K562 (cell line): ENCODE measurements around the gene DNAJB2. TPM values are rescaled to one million over a fixed set of nuclear protein-coding genes. Genes with fewer than 3 reads are reported as not detected.

Source experiments
- ATF3 ChIP-seq, 2 experiments: fragments of 450-650 bp in 1 of 2; sonication (generic) in 1 of 2; formaldehyde crosslinking in 1 of 2; IDR thresholded peaks in 1 of 2; conservative IDR thresholded peaks in 1 of 2; 2 replicates each; pipeline versions ENCODE4 v1.6.1 to v1.8.1; 2016 to 2023; ENCODE audit warnings: mild to moderate bottlenecking in 2 of 2, moderate library complexity in 2 of 2, inconsistent platforms in 1 of 2, missing genetic modification reagents in 1 of 2
- CCNT2 ChIP-seq: IDR thresholded peaks from 2 replicates; pipeline ENCODE4 v1.6.1; 2011; ENCODE audit warnings: borderline replicate concordance, low read depth, mild to moderate bottlenecking, moderate library complexity, mixed read lengths, low read length; ENCODE audit not compliant: insufficient read length; ENCODE audit errors: extremely low read depth
- GABPB1 ChIP-seq: sonication (generic); formaldehyde crosslinking; IDR thresholded peaks from 2 replicates; pipeline ENCODE4 v1.8.0; 2022; ENCODE audit warnings: mild to moderate bottlenecking, missing genetic modification reagents
- LCOR ChIP-seq: sonication (generic); formaldehyde crosslinking; IDR thresholded peaks from 2 replicates; pipeline ENCODE4 v1.8.0; 2022; ENCODE audit warnings: mild to moderate bottlenecking, missing genetic modification reagents
- NBN ChIP-seq: fragments of 450-650 bp; IDR thresholded peaks from 2 replicates; pipeline ENCODE4 v1.6.1; 2016; ENCODE audit warnings: low read depth, mild to moderate bottlenecking
- NUFIP1 ChIP-seq: fragments of 450-650 bp; IDR thresholded peaks from 2 replicates; pipeline ENCODE4 v1.6.1; 2018; ENCODE audit not compliant: partially characterized antibody
- OTX1 ChIP-seq: fragments of 450-650 bp; formaldehyde crosslinking; IDR thresholded peaks from 2 replicates; pipeline ENCODE4 v1.4.0; 2022; ENCODE audit warnings: mild to moderate bottlenecking
- PHF20 ChIP-seq: fragments of 450-650 bp; IDR thresholded peaks from 2 replicates; pipeline ENCODE4 v1.6.1; 2018; ENCODE audit not compliant: partially characterized antibody
- ZBTB40 ChIP-seq, 2 experiments: fragments of 450-650 bp in 1 of 2; sonication (generic) in 1 of 2; formaldehyde crosslinking in 1 of 2; IDR thresholded peaks; 2 replicates each; pipeline versions ENCODE4 v1.7.1 to v1.9.0; 2016 to 2022; ENCODE audit warnings: inconsistent platforms in 1 of 2, mild to moderate bottlenecking in 1 of 2, missing genetic modification reagents in 1 of 2
- ZBTB7A ChIP-seq: IDR thresholded peaks from 2 replicates; pipeline ENCODE4 v1.6.1; 2011; ENCODE audit warnings: low read depth, mild to moderate bottlenecking, low read length, moderate library complexity, borderline replicate concordance; ENCODE audit not compliant: control insufficient read depth
- ZC3H4 ChIP-seq: sonication (generic); formaldehyde crosslinking; IDR thresholded peaks from 2 replicates; pipeline ENCODE4 v1.9.0; 2021; ENCODE audit warnings: missing genetic modification reagents, borderline replicate concordance
- ZFX ChIP-seq: sonication (generic); formaldehyde crosslinking; IDR thresholded peaks from 2 replicates; pipeline ENCODE4 v1.8.0; 2022; ENCODE audit warnings: mild to moderate bottlenecking, missing genetic modification reagents, moderate library complexity
- ZNF143 ChIP-seq: sonication (generic); formaldehyde crosslinking; IDR thresholded peaks from 2 replicates; pipeline ENCODE4 v1.9.0; 2022; ENCODE audit warnings: mild to moderate bottlenecking, missing genetic modification reagents
- polyA plus RNA-seq, 8 experiments: library from polyadenylated mRNA; depleted of rRNA in 4 of 8; stranded (reverse) in 5 of 8; unstranded in 3 of 8; fragments of >200 nt; fragmentation: Nextera tagmentation in 2 of 8; fragmentation: Illumina TruSeq in 1 of 8; extraction: Ambion mirVana in 2 of 8; extraction: Trizol in 1 of 8; gene quantifications; 2 replicates each; pipeline versions ENCODE4 v1.2.1 to v1.2.3, GENCODE V29; 2011 to 2014; ENCODE audit warnings: inconsistent platforms in 1 of 8, missing spikeins in 1 of 8
- total RNA-seq, 7 experiments: library from RNA; depleted of rRNA in 6 of 7; stranded (reverse); fragments of >200 nt in 6 of 7; fragmentation: Illumina TruSeq in 2 of 7; extraction: Trizol in 2 of 7; gene quantifications; 2 replicates each; pipeline versions ENCODE4 v1.2.1 to v1.2.3, GENCODE V29; 2011 to 2021; ENCODE audit warnings: low replicate concordance in 1 of 7
- TF ChIP-seq, protein P1 (sequence below): fragments of 250-450 bp; sonication (Bioruptor Pico); IDR thresholded peaks from 2 replicates; pipeline ENCODE4 v1.8.0; 2021; ENCODE audit warnings: moderate library complexity, mild to moderate bottlenecking, inconsistent platforms

DNAJB2 gene
- total and polyA plus RNA-seq, 9 of the 15 experiments (the other 6 are each of a cell fraction or from before 2014, with no cell fraction given), result 0.08 to 3.0 (median 2.2) TPM; not detected in 1

- TF ChIP-seq ZBTB40 (IDR thresholded peaks at IDR 0.05), result peak; percentile 90
- TF ChIP-seq ZBTB40 (CRISPR knock-in tag; IDR thresholded peaks at IDR 0.05), result no peak
- TF ChIP-seq LCOR (CRISPR knock-in tag), result 0 out of 2 replicates have a peak, but pooled peaks have one; percentile 12
- peak; percentile 94 for TF ChIP-seq GABPB1 (CRISPR knock-in tag)
- TF ChIP-seq NUFIP1, result no peak
- TF ChIP-seq ZFX, result peak; percentile 94
- TF ChIP-seq NBN, result peak; percentile 43; the same call in 1 of the 2 replicates
- TF ChIP-seq CCNT2, result peak; percentile 46
- peak; percentile 37; the same call in 1 of the 2 replicates for TF ChIP-seq ZBTB7A
- TF ChIP-seq OTX1 (CRISPR knock-in tag), result no peak
- TF ChIP-seq PHF20, result peak; percentile 92
- no peak for TF ChIP-seq ZC3H4
- TF ChIP-seq, protein P1, sequence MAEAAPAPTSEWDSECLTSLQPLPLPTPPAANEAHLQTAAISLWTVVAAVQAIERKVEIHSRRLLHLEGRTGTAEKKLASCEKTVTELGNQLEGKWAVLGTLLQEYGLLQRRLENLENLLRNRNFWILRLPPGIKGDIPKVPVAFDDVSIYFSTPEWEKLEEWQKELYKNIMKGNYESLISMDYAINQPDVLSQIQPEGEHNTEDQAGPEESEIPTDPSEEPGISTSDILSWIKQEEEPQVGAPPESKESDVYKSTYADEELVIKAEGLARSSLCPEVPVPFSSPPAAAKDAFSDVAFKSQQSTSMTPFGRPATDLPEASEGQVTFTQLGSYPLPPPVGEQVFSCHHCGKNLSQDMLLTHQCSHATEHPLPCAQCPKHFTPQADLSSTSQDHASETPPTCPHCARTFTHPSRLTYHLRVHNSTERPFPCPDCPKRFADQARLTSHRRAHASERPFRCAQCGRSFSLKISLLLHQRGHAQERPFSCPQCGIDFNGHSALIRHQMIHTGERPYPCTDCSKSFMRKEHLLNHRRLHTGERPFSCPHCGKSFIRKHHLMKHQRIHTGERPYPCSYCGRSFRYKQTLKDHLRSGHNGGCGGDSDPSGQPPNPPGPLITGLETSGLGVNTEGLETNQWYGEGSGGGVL (CRISPR knock-in tag), result no peak
- TF ChIP-seq ATF3 (IDR thresholded peaks at IDR 0.05), result peak; percentile 69
- no peak for TF ChIP-seq ATF3 (CRISPR knock-in tag; conservative IDR thresholded peaks at IDR 0.05)
- TF ChIP-seq ZNF143 (CRISPR knock-in tag), result no peak
Measured at GRCh38 chr2:219245148-219245898, 33.8 kb upstream of the DNAJB2 start, which contains the start of the genes GLB1L and STK16 (continued).
